ENCODE data around the gene SGCG. TPM values are rescaled to one million over a fixed set of nuclear protein-coding genes. Genes with fewer than 3 reads are reported as not detected.

SGCG gene
- total RNA-seq, 1 experiment from 2014 or later = not detected

- no peak overlapping the region for H3K27ac ChIP-seq (ENCODE audit: insufficient read length, low read depth, low read length)
- Mint-ChIP-seq H3K4me3 (no peak overlapping the region), H3K9me3 (no peaks in the 10 kb centered on the region), H3K36me3 (ENCODE audit: insufficient read depth in 1 of 3, low read depth in 3 of 3) (no peaks in the 10 kb centered on the region), H3K4me1 (peaks cover 0 to 3% of the 10 kb centered on the region in 2 experiments; a peak in 1 of 4 replicates), H3K27me3 (ENCODE audit: low read depth) (no peaks in the 10 kb centered on the region; the same call in 1 of the 2 replicates), H3K27ac (no peak overlapping the region)
- H3K79me1 ChIP-seq (ENCODE audit: insufficient read depth, low read depth, low read length, poor library complexity, severe bottlenecking) = no peaks in the 10 kb centered on the region
- no peaks in the 10 kb centered on the region for H3K23me2 ChIP-seq (ENCODE audit: insufficient read length, low read depth, low read length, poor library complexity, severe bottlenecking)
- no peak overlapping the region for H3K18ac ChIP-seq (ENCODE audit: insufficient read length, low read depth, low read length)
- no peak overlapping the region for H4K8ac ChIP-seq (replicated peaks; ENCODE audit: insufficient read length, low read depth, low read length)
- H4K5ac ChIP-seq (ENCODE audit: insufficient read length, low read depth, low read length) = no peak overlapping the region
- H4K20me1 ChIP-seq (ENCODE audit: control insufficient read depth, insufficient read depth, insufficient read length) = no peaks in the 10 kb centered on the region
- no peak overlapping the region for H3K9ac ChIP-seq (ENCODE audit: extremely low read depth, insufficient read length, low read length)
- no peak for DNase-seq
- H3K23ac ChIP-seq (ENCODE audit: insufficient read length, low read depth, low read length) = no peak overlapping the region
- no peak overlapping the region for H2AFZ ChIP-seq (ENCODE audit: low read length)
- H2BK12ac ChIP-seq (ENCODE audit: insufficient read length, low read depth, low read length) = no peak overlapping the region
- H4K91ac ChIP-seq (ENCODE audit: insufficient read length, low read depth, low read length) = no peak overlapping the region
- no peak overlapping the region for H2BK20ac ChIP-seq (ENCODE audit: low read depth, low read length, poor library complexity, severe bottlenecking)
- TF ChIP-seq CTCF (conservative IDR thresholded peaks at IDR 0.05) = no peak
- H3K4me2 ChIP-seq (ENCODE audit: insufficient read depth, insufficient read length, low read length) = no peak overlapping the region
- no peak overlapping the region for H3K14ac ChIP-seq (ENCODE audit: insufficient read depth, low read length)
- no peak overlapping the region for H2AK5ac ChIP-seq (ENCODE audit: insufficient read length, low read length)
- H2BK15ac ChIP-seq (ENCODE audit: low read depth, low read length) = no peak overlapping the region
- H3K4ac ChIP-seq (ENCODE audit: low read depth, low read length) = no peak overlapping the region
- H3K4me1 ChIP-seq (ENCODE audit: insufficient read depth, low read length) = no peaks in the 10 kb centered on the region
- no peak overlapping the region for H2BK120ac ChIP-seq (ENCODE audit: low read depth, low read length, poor library complexity, severe bottlenecking)
- no peak overlapping the region for H2BK5ac ChIP-seq (ENCODE audit: insufficient read length, low read length)
- H3K56ac ChIP-seq (ENCODE audit: insufficient read length, low read depth, low read length) = no peak overlapping the region
- no peaks in the 10 kb centered on the region for H3K9me3 ChIP-seq (ENCODE audit: control insufficient read depth, low read depth, low read length)
- H3K27me3 ChIP-seq (ENCODE audit: insufficient read depth, low read length) = no peaks in the 10 kb centered on the region
- H3T11ph ChIP-seq (ENCODE audit: low read length) = no peak overlapping the region
- no peaks in the 10 kb centered on the region for H3K79me2 ChIP-seq (ENCODE audit: insufficient read depth, low read length)
These were observed 50.5 kb downstream of the SGCG start for GRCh38 chr13:23231241-23231640.

Data from H9 (cell line).